Mucosa of descending colon (tissue), 3 donors: ENCODE results near the gene RWDD4. TPM values are rescaled to one million over a fixed set of nuclear protein-coding genes. Genes with fewer than 3 reads are reported as not detected.

ENCODE experiments used
- ATAC-seq: fragments of 200-7000 bp; cut with Tn5 transposase; one replicate; pipeline ENCODE4 v1.9.1; 2020; ENCODE audit warnings: mild to moderate bottlenecking, moderate library complexity
- DNase-seq, 3 donors: peaks; one replicate each; pipeline ENCODE4 v3.0.0-alpha.2; 2020
- H3K36me3 ChIP-seq: fragments of 200-600 bp; one replicate; pipeline ENCODE4 v1.8.0; 2021; ENCODE audit warnings: low read depth, mild to moderate bottlenecking
- H3K4me1 ChIP-seq: fragments of 200-600 bp; one replicate; pipeline ENCODE4 v1.8.0; 2021; ENCODE audit warnings: low read depth, mild to moderate bottlenecking
- H3K4me3 ChIP-seq: fragments of 200-600 bp; one replicate; pipeline ENCODE4 v1.8.0; 2021; ENCODE audit warnings: mild to moderate bottlenecking
- H3K9me3 ChIP-seq: fragments of 200-600 bp; one replicate; pipeline ENCODE4 v1.8.0; 2021; ENCODE audit warnings: mild to moderate bottlenecking
- intact Hi-C, 2 donors: fragments of 100-400 bp; cut with DNase I in 1 of 2; cut with micrococcal nuclease in 1 of 2; formaldehyde crosslinking; loops; one replicate each; pipeline versions ENCODE4 v1.11.0 to v1.11.1; 2022; cut with DNase I, micrococcal nuclease
- total RNA-seq, 3 donors: library from RNA; stranded (reverse); fragmentation: NEBNext Ultra II Directional in 2 of 3; extraction: Animal tissue kit (Norgen Biotek cat#: 25700) in 2 of 3; gene quantifications; one replicate each; pipeline versions ENCODE4 v1.2.1 to v1.2.4, GENCODE V29; 2021 to 2023
- TF ChIP-seq, protein P1 (sequence below): fragments of 200-600 bp; IDR thresholded peaks from one replicate; pipeline ENCODE4 v1.8.0; 2022; ENCODE audit warnings: antibody characterized with exemption, mild to moderate bottlenecking
- donor health status: DM: no; HTN: no; CAD: no; lungs with moderate emphysema.
- donor health status: DM: no; HTN: no; CAD: no.
- donor health status: DM: no; HTN: yes; CAD: no.

The RWDD4 gene
- total RNA-seq, 3 donors from 2014 or later: 14.7 to 18.6 (median 15.0) TPM

GRCh38 chr4:183670960-183671555 is 12.1 kb upstream of the RWDD4 start:
- no peak overlapping the region for H3K4me3 ChIP-seq
- H3K4me1 ChIP-seq: no peaks in the 10 kb centered on the region
- ATAC-seq (no peak), DNase-seq (no peak)
- intact Hi-C loops: no loop called here
- H3K9me3 ChIP-seq: no peaks in the 10 kb centered on the region
- TF ChIP-seq, protein P1, sequence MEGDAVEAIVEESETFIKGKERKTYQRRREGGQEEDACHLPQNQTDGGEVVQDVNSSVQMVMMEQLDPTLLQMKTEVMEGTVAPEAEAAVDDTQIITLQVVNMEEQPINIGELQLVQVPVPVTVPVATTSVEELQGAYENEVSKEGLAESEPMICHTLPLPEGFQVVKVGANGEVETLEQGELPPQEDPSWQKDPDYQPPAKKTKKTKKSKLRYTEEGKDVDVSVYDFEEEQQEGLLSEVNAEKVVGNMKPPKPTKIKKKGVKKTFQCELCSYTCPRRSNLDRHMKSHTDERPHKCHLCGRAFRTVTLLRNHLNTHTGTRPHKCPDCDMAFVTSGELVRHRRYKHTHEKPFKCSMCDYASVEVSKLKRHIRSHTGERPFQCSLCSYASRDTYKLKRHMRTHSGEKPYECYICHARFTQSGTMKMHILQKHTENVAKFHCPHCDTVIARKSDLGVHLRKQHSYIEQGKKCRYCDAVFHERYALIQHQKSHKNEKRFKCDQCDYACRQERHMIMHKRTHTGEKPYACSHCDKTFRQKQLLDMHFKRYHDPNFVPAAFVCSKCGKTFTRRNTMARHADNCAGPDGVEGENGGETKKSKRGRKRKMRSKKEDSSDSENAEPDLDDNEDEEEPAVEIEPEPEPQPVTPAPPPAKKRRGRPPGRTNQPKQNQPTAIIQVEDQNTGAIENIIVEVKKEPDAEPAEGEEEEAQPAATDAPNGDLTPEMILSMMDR: no peak
- H3K36me3 ChIP-seq: no peaks in the 10 kb centered on the region

GRCh38 chr4:183670251-183670650 is 11.3 kb upstream of the RWDD4 start:
- H3K9me3 ChIP-seq: no peaks in the 10 kb centered on the region
- no peaks in the 10 kb centered on the region for H3K4me1 ChIP-seq
- TF ChIP-seq, protein P1: no peak
- ATAC-seq (no peak), DNase-seq (no peak)
- H3K36me3 ChIP-seq: no peaks in the 10 kb centered on the region
- no peak overlapping the region for H3K4me3 ChIP-seq
- intact Hi-C loops: no loop called here

DNA sequence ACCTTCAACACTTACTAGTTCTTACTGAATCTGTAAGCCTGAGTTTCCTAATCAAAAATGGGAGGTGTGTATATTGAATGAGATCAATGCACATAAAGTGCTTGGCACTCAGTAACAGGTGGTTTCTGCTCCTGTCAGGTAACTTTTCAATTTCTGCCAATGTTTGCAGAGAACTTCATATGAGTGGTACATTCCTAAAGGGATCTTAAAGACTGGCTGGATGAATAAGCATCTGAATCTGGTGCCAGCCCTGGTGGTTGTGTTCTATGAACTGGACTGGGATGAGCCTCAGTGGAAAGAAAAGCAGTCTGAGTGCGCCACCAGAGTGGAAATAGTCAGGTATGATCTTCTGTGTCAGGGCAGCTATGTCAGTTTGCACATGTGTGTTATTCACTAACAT is 7.1 kb upstream of the RWDD4 start:
- DNase-seq: no peak
- Histone ChIP-seq H3K4me1 (no peaks in the 10 kb centered on the region), H3K4me3 (no peak overlapping the region), H3K9me3 (no peaks in the 10 kb centered on the region), H3K36me3 (no peaks in the 10 kb centered on the region)
- TF ChIP-seq, protein P1: no peak
- intact Hi-C loops: no loop called here
- ATAC-seq: no peak

GRCh38 chr4:183659872-183660242 is 872 bp upstream of the RWDD4 start:
- TF ChIP-seq, protein P1: no peak
- intact Hi-C loops: no loop called here
- no peak for ATAC-seq
- H3K4me3 ChIP-seq: peak overlapping the region; percentile 90
- H3K36me3 ChIP-seq: no peaks in the 10 kb centered on the region
- peaks cover 17% of the 10 kb centered on the region for H3K4me1 ChIP-seq
- DNase-seq: no peak
- no peaks in the 10 kb centered on the region for H3K9me3 ChIP-seq

DNA sequence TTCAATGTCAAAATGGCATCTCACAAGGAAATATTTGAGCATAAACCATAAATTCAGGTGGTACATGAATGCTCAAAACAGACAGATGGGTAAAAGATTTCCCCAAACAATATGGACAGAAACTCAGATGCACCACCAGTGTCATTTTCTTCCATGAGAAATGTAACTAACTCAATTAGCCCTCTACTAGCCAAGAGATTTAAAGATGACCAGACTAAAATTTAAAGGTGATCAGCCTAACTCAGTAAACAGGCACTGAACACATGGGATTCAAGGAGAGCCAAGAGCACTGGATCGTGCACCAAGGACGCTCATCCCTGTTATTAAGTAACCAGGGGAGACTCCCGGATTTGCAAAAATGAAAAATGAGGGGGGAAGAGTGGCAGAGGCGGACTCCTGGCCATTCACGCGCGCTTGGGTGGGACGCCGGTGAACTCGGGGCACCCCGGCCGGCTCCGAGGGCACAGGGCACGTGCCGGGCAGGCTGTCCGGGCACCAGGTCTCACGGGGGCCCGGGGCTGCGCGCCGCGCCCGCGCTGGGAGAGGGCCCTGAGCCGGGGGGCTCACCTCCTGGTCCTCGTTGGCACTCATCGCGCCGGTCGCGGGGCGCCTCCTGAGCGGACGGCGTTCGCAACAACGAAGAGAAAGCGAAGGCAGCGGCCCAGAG is 490 bp downstream of the RWDD4 start:
- Histone ChIP-seq H3K36me3 (no peaks in the 10 kb centered on the region), H3K4me3 (peak overlapping the region; percentile 90), H3K4me1 (peaks cover 17% of the 10 kb centered on the region), H3K9me3 (no peaks in the 10 kb centered on the region)
- ATAC-seq (peak; percentile 52), DNase-seq (peak; percentile 27 to 66 (median 58))
- TF ChIP-seq, protein P1: no peak
- intact Hi-C loops: no loop called here
